Astrocyte (in vitro differentiated cells and primary cell): Measurements from ENCODE around the gene ME3.

ENCODE experiments used
- CTCF ChIP-seq: IDR thresholded peaks from 2 replicates; pipeline ENCODE4 v1.5.1; 2011; ENCODE audit warnings: low read depth, mild to moderate bottlenecking, inconsistent platforms, low read length, moderate library complexity; ENCODE audit not compliant: insufficient read depth
- EZH2 ChIP-seq: IDR thresholded peaks from 2 replicates; pipeline ENCODE4 v1.6.1; 2012; ENCODE audit warnings: mild to moderate bottlenecking, low read length, inconsistent platforms; ENCODE audit not compliant: insufficient read depth

GRCh38 chr11:86444981-86445380, 227.4 kb downstream of the ME3 start:
- TF ChIP-seq CTCF = no peak
- no peak for TF ChIP-seq EZH2
